ENCODE results near the gene MCC.

The MCC gene

GRCh38 chr5:113274836-113275414, 213.3 kb downstream of the MCC start (continued):
- no peak for TF ChIP-seq ZSCAN18 (tag by site-specific recombination; IDR thresholded peaks at IDR 0.05)
- no peak for TF ChIP-seq ZFHX2 (tag by site-specific recombination; conservative IDR thresholded peaks at IDR 0.05)
- TF ChIP-seq FEZF1 (tag by site-specific recombination; IDR thresholded peaks at IDR 0.05): peak; percentile 30; the same call in 1 of the 2 replicates
- no peak for TF ChIP-seq ZNF510 (tag by site-specific recombination; IDR thresholded peaks at IDR 0.05; ENCODE audit: insufficient replicate concordance)

- H3K36me3 ChIP-seq (ENCODE audit: control insufficient read depth in 2 of 2, insufficient read depth in 1 of 2, low read length in 2 of 2): no peaks in the 10 kb centered on the region
- H3K4me3 ChIP-seq (ENCODE audit: low read depth, low read length): no peak overlapping the region
- TF ChIP-seq ZNF404 (tag by site-specific recombination; IDR thresholded peaks at IDR 0.05) (no peak), PRDM10 (tag by site-specific recombination; IDR thresholded peaks at IDR 0.05) (0 out of 2 replicates have a peak, but pooled peaks have one; percentile 15), SP7 (tag by site-specific recombination; IDR thresholded peaks at IDR 0.05) (peak; percentile 60), ZNF362 (tag by site-specific recombination; IDR thresholded peaks at IDR 0.05) (no peak), MZF1 (tag by site-specific recombination; IDR thresholded peaks at IDR 0.05; ENCODE audit: borderline replicate concordance) (peak; percentile 55; the same call in 1 of the 2 replicates)
- POLR2A ChIA-PET: no interaction called here
- no peaks in the 10 kb centered on the region for H3K9me3 ChIP-seq (ENCODE audit: control insufficient read depth, insufficient read depth, low read depth, low read length)
- no peak overlapping the region for H3K27ac ChIP-seq (ENCODE audit: extremely low read depth, low read depth, low read length)
- H3K4me1 ChIP-seq (ENCODE audit: control insufficient read depth, insufficient read depth, low read length): peaks cover 43% of the 10 kb centered on the region
- CTCF ChIA-PET: no interaction called here
Measured at GRCh38 chr5:113273948-113274347, 214.3 kb downstream of the MCC start.

GRCh38 chr5:113271745-113272454, 216.4 kb downstream of the MCC start:
- 0 out of 2 replicates have a peak, but pooled peaks have one; percentile 9 for TF ChIP-seq MZF1 (tag by site-specific recombination; IDR thresholded peaks at IDR 0.05; ENCODE audit: borderline replicate concordance)
- no peak for TF ChIP-seq REST (tag by site-specific recombination; IDR thresholded peaks at IDR 0.05)
- TF ChIP-seq PRDM4 (tag by site-specific recombination; IDR thresholded peaks at IDR 0.05): no peak
- TF ChIP-seq GLIS1 (tag by site-specific recombination; IDR thresholded peaks at IDR 0.05): no peak
- ChIA-PET CTCF (no interaction called here), POLR2A (no interaction called here)
- Histone ChIP-seq H3K27ac (ENCODE audit: extremely low read depth, low read depth, low read length) (no peak overlapping the region), H3K4me3 (ENCODE audit: low read depth, low read length) (no peak overlapping the region), H3K4me1 (ENCODE audit: control insufficient read depth, insufficient read depth, low read length) (peaks cover 56% of the 10 kb centered on the region), H3K9me3 (ENCODE audit: control insufficient read depth, insufficient read depth, low read depth, low read length) (no peaks in the 10 kb centered on the region), H3K36me3 (ENCODE audit: control insufficient read depth in 2 of 2, insufficient read depth in 1 of 2, low read length in 2 of 2) (no peaks in the 10 kb centered on the region)
